Naive thymus-derived CD8-positive, alpha-beta T cell (primary cell): ENCODE measurements around the gene SAMD10. TPM values are rescaled to one million over a fixed set of nuclear protein-coding genes. Genes with fewer than 3 reads are reported as not detected.

Experiments
- ATAC-seq, 2 donors: fragments of 150-1000 bp; cut with Tn5 transposase in 1 of 2; sonication (Bioruptor Pico), chemical (Tn5 transposase) in 1 of 2; 1 replicate in 1 of 2; 2 replicates in 1 of 2; pipeline ENCODE4 v1.10.0; 2021; ENCODE audit warnings: mild to moderate bottlenecking in 2 of 2, moderate library complexity in 2 of 2
- POLR2A ChIA-PET: fragments of 350-600 bp; sonication (Branson Sonifier 250); formaldehyde crosslinking; loops from one replicate; lab custom pipeline; 2021; ENCODE audit warnings: antibody characterized with exemption; lab: Charles Lee
- DNase-seq, 10 donors: peaks; one replicate each; pipeline versions ENCODE4 v3.0.0 to v3.0.0-alpha.2; 2020 to 2022
- H3K27ac Mint-ChIP-seq, 10 donors: one replicate each; pipeline ENCODE4 v1.8.0; 2020 to 2022; ENCODE audit warnings: mild to moderate bottlenecking in 10 of 10, mixed read lengths in 10 of 10, moderate library complexity in 4 of 10, inconsistent platforms in 1 of 10
- H3K27me3 Mint-ChIP-seq, 5 donors: one replicate each; pipeline ENCODE4 v1.8.0; 2021 to 2022; ENCODE audit warnings: mixed read lengths in 5 of 5
- H3K36me3 Mint-ChIP-seq, 3 donors: one replicate each; pipeline ENCODE4 v1.8.0; 2020 to 2022; ENCODE audit warnings: mixed read lengths in 3 of 3, mild to moderate bottlenecking in 2 of 3, inconsistent platforms in 1 of 3
- H3K4me1 Mint-ChIP-seq, 4 donors: one replicate each; pipeline ENCODE4 v1.8.0; 2021 to 2022; ENCODE audit warnings: mixed read lengths in 4 of 4
- H3K4me3 Mint-ChIP-seq, 10 donors: one replicate each; pipeline ENCODE4 v1.8.0; 2020 to 2022; ENCODE audit warnings: mild to moderate bottlenecking in 10 of 10, mixed read lengths in 10 of 10, moderate library complexity in 6 of 10, inconsistent platforms in 1 of 10
- H3K9me3 Mint-ChIP-seq, 9 donors: one replicate each; pipeline ENCODE4 v1.8.0; 2020 to 2022; ENCODE audit warnings: mixed read lengths in 9 of 9, mild to moderate bottlenecking in 3 of 9, inconsistent platforms in 1 of 9, moderate library complexity in 1 of 9
- polyA plus RNA-seq, 3 donors: library from polyadenylated mRNA; unstranded; fragments of 300-500 nt; fragmentation: Illumina TruSeq; gene quantifications; one replicate each; pipeline ENCODE4 v1.2.3, GENCODE V29; 2021
- total RNA-seq, 8 experiments: library from RNA in 2 of 8; stranded (reverse) in 2 of 8; gene quantifications; one replicate each; pipeline ENCODE4 v1.2.3 and lab custom pipeline; 2021 to 2026

The SAMD10 gene
- total and polyA plus RNA-seq, 5 experiments from 2014 or later = 7.4 to 15.4 (median 8.9) TPM

GRCh38 chr20:63941282-63942081 lies 38.0 kb downstream of the SAMD10 start:
- Mint-ChIP-seq H3K9me3 (peaks cover 0 to 2% (median 0%) of the 10 kb centered on the region in 9 donors), H3K4me3 (peak overlapping the region in 8 of 10 donors; percentile 28 to 77 (median 51)), H3K27ac (peak overlapping the region in 9 of 10 donors; percentile 37 to 92 (median 85)), H3K4me1 (peaks cover 9 to 36% (median 19%) of the 10 kb centered on the region in 4 donors), H3K27me3 (no peaks in the 10 kb centered on the region), H3K36me3 (peaks cover 0 to 24% (median 0%) of the 10 kb centered on the region in 3 donors)
- POLR2A ChIA-PET = interaction anchor here (1.0 to 2.2 kb wide), 2 partner anchors 10 to 17 kb away, joined by 3 to 7 read pairs; no protein-coding TSS in a partner anchor
- ATAC-seq (peak; percentile 69 to 85), DNase-seq (peak; percentile 43 to 92 (median 72))

DNA sequence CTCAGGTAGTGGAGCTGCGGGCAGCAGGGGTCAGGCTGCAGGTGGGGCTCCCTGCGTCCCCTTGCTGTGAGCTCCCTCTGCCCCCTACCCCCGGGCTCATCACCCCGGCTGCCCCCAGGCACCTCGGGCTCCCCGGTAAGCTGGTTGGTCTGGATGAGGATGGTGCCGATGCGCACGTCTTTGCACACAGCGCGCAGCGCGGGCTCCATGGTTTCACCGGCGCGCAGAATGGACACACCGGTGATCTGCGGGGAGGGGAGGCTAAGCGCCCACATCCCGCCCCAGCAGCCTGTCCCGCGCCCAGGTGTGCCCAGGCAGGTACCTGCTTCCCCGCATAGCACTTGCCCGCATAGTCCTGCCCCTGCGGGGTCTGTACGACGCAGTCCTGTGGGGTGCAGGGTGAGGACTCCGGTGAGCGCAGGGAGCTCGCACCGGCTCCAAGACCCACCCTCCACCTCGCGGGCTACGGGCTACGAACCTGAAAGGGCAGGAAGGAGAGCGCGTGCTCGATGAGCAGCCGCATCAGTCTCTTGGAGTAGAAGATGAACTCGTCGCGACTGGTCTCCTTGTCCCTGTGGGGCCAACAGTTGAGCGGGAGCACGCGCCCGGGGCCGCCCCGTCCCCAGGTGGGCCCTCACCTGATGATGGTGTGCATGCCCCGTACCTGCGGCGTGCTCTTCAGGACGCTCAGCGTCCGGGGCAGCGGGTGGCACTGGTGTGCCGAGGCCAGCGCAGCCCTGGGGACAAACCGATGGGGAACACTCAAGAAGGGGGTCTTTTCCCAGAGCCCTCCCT lies 38.8 kb downstream of the SAMD10 start:
- POLR2A ChIA-PET = interaction anchor here (0.6 to 2.2 kb wide), 3 partner anchors 11 to 301 kb away, joined by 3 to 7 read pairs (median 3); partner anchors contain the start of gene UCKL1
- DNase-seq (peak in 1 of 10 donors; percentile 59), ATAC-seq (peak in 1 of 2 donors; percentile 4)
- peaks cover 0 to 29% (median 0%) of the 10 kb centered on the region in 3 donors for H3K36me3 Mint-ChIP-seq
- H3K4me1 Mint-ChIP-seq = peaks cover 9 to 36% (median 18%) of the 10 kb centered on the region in 4 donors
- peaks cover 0 to 2% (median 0%) of the 10 kb centered on the region in 9 donors for H3K9me3 Mint-ChIP-seq
- H3K4me3 Mint-ChIP-seq = peak overlapping the region in 5 of 10 donors; percentile 15 to 77 (median 54)
- peak overlapping the region in 5 of 10 donors; percentile 15 to 92 (median 72) for H3K27ac Mint-ChIP-seq
- H3K27me3 Mint-ChIP-seq = no peaks in the 10 kb centered on the region

DNA sequence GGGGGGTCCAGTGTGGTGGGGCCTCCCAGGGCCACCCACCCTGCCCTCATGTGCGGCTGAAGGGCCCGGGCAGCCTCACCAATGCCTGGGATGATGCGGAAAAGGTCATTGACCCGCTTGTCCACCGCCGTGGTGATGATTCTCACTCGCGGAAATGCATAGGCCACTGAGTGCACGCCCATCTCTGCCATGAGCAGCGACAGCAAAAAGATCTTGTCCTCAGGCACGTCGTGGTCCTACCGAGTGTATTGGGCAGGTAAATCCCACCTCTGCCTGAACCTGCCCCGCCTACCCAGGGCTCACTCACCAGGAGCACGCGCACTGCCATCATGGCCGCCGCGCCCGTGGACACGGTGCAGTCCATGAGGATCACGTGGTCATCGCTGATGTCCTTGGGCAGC lies 39.4 kb downstream of the SAMD10 start:
- peak in 1 of 10 donors; percentile 60 for DNase-seq
- peak overlapping the region in 1 of 10 donors; percentile 40 for H3K27ac Mint-ChIP-seq
- ATAC-seq = no peak
- H3K9me3 Mint-ChIP-seq = peaks cover 0 to 2% (median 0%) of the 10 kb centered on the region in 9 donors
- POLR2A ChIA-PET = interaction anchor here (0.6 to 1.6 kb wide), 4 partner anchors 12 to 301 kb away, joined by 3 to 4 read pairs (median 3); partner anchors contain the start of genes PRPF6 and UCKL1
- H3K27me3 Mint-ChIP-seq = no peaks in the 10 kb centered on the region
- no peak overlapping the region for H3K4me3 Mint-ChIP-seq
- peaks cover 9 to 30% (median 17%) of the 10 kb centered on the region in 4 donors for H3K4me1 Mint-ChIP-seq
- peaks cover 0 to 28% (median 0%) of the 10 kb centered on the region in 3 donors for H3K36me3 Mint-ChIP-seq

GRCh38 chr20:63939061-63939935 lies 40.1 kb downstream of the SAMD10 start:
- ATAC-seq = peak in 1 of 2 donors; percentile 14
- POLR2A ChIA-PET = interaction anchor here (0.7 to 1.6 kb wide), 4 partner anchors 13 to 41 kb away, joined by 3 to 4 read pairs (median 3); partner anchors contain the start of genes PRPF6 and UCKL1

DNA sequence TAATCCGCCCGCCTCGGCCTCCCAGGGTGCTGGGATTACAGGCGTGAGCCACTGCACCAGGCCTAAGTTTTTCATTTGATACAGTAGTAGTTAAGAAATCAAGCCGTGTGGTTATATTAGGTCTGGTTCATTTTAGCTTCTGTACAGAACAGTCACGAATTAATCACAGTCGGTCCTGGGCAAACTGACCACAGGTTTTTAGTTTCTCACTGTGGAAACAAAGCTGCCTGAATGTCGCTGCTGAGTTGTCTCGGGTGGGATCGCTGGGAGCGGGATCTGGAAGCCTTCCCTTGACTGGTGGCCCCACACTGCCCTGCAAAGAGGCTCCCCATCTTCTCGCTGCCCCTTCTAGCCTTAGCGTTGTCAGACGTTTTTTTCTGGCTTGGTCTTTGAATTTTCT lies 41.8 kb downstream of the SAMD10 start:
- ATAC-seq (no peak), DNase-seq (no peak)
- Mint-ChIP-seq H3K9me3 (peaks cover 0 to 2% (median 0%) of the 10 kb centered on the region in 9 donors), H3K4me1 (peaks cover 9 to 30% (median 19%) of the 10 kb centered on the region in 4 donors), H3K36me3 (peaks cover 0 to 36% (median 0%) of the 10 kb centered on the region in 3 donors), H3K4me3 (no peak overlapping the region), H3K27me3 (no peaks in the 10 kb centered on the region), H3K27ac (peak overlapping the region in 3 of 10 donors; percentile 43 to 76 (median 57))
- POLR2A ChIA-PET = no interaction called here

More at GRCh38 chr20:63939061-63939935, 40.1 kb downstream of the SAMD10 start:
- no peaks in the 10 kb centered on the region for H3K27me3 Mint-ChIP-seq
- H3K27ac Mint-ChIP-seq = peak overlapping the region in 1 of 10 donors; percentile 27
- peaks cover 9 to 31% (median 21%) of the 10 kb centered on the region in 4 donors for H3K4me1 Mint-ChIP-seq
- DNase-seq = no peak
- H3K9me3 Mint-ChIP-seq = peaks cover 0 to 2% (median 0%) of the 10 kb centered on the region in 9 donors
- peaks cover 0 to 33% (median 0%) of the 10 kb centered on the region in 3 donors for H3K36me3 Mint-ChIP-seq
- no peak overlapping the region for H3K4me3 Mint-ChIP-seq

GRCh38 chr20:63935447-63935846 lies 44.0 kb downstream of the SAMD10 start:
- DNase-seq = no peak
- no peak for ATAC-seq

DNA sequence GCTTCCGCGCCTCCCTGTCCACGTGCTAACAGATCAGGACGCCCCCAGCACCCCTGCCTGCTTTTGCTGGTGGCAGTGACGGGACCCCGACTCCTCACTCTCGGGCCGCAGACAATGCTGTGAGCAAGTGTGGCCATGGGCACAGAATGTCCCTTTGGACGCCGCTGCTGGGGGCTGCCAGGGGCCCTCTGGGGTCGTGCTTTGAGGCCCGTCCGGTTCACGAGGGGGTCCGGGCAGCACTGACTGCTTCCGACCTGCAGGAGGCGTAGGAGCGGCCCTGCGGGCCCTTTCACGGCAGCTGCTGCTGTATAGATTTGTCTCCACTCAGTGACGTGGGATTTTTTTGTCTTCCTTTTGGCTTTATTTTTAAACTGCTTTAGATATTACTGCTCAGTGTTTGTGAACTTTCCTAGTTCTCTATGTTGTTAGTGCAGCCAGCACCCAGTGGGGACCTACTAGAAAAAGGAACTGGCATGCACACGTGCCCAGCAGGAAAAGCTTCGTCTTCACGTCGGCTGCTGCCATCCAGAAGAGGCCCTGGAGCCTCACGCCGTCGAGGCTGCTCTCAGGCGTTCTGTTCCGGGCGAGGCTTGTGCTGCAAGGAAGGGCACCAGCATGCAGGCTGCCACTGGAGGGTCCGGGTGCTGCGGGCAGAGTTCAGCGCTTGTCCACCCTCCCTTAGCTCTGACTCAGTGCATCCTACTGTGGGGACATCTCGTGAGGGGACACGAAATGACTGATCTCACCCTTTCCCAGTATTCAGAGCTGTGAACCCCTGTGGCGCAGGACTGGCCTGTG lies 45.0 kb downstream of the SAMD10 start:
- H3K36me3 Mint-ChIP-seq = peaks cover 0 to 58% (median 9%) of the 10 kb centered on the region in 3 donors
- no peaks in the 10 kb centered on the region for H3K27me3 Mint-ChIP-seq
- POLR2A ChIA-PET = interaction anchor here (0.6 kb wide), 1 partner anchor 1632 kb away, joined by 3 read pairs; no protein-coding TSS in a partner anchor
- ATAC-seq (peak in 1 of 2 donors; percentile 50), DNase-seq (no peak)
- H3K9me3 Mint-ChIP-seq = no peaks in the 10 kb centered on the region
- H3K4me1 Mint-ChIP-seq = peaks cover 0 to 12% (median 4%) of the 10 kb centered on the region in 4 donors
- peak overlapping the region in 4 of 10 donors; percentile 48 to 62 (median 56) for H3K27ac Mint-ChIP-seq
- no peak overlapping the region for H3K4me3 Mint-ChIP-seq

More at GRCh38 chr20:63935447-63935846, 44.0 kb downstream of the SAMD10 start:
- Mint-ChIP-seq H3K36me3 (peaks cover 0 to 54% (median 4%) of the 10 kb centered on the region in 3 donors), H3K9me3 (no peaks in the 10 kb centered on the region), H3K4me1 (peaks cover 0 to 12% (median 4%) of the 10 kb centered on the region in 4 donors), H3K27me3 (no peaks in the 10 kb centered on the region), H3K27ac (no peak overlapping the region), H3K4me3 (no peak overlapping the region)
- POLR2A ChIA-PET = interaction anchor here (0.6 kb wide), 1 partner anchor 1633 kb away, joined by 3 read pairs; no protein-coding TSS in a partner anchor

DNA sequence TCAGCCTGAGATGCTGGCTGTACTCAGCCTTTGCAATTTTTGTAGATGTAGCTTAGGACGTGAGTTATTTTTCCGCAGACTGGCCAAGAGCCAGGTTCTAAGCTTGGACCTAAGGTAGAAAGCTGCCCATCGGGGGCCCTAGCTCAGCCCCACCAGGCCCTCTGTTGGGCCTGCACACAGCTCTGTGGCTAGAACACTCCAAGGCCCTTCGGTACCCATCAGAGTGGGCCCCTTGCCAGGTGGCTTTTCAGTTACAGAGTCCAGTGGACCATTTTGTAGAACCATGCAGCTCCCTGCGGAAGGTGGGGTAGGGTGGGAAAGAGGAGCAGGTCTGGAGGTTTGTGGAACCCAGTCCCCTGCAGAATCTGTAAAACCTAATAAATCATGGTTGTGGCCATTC lies 45.8 kb downstream of the SAMD10 start:
- H3K27me3 Mint-ChIP-seq = no peaks in the 10 kb centered on the region
- no peak overlapping the region for H3K4me3 Mint-ChIP-seq
- H3K4me1 Mint-ChIP-seq = peaks cover 0 to 12% (median 5%) of the 10 kb centered on the region in 4 donors
- peaks cover 0 to 65% (median 9%) of the 10 kb centered on the region in 3 donors for H3K36me3 Mint-ChIP-seq
- H3K27ac Mint-ChIP-seq = no peak overlapping the region
- ATAC-seq (no peak), DNase-seq (no peak)
- POLR2A ChIA-PET = interaction anchor here (1.6 kb wide), 1 partner anchor 10 kb away, joined by 4 read pairs; no protein-coding TSS in a partner anchor
- no peaks in the 10 kb centered on the region for H3K9me3 Mint-ChIP-seq

DNA sequence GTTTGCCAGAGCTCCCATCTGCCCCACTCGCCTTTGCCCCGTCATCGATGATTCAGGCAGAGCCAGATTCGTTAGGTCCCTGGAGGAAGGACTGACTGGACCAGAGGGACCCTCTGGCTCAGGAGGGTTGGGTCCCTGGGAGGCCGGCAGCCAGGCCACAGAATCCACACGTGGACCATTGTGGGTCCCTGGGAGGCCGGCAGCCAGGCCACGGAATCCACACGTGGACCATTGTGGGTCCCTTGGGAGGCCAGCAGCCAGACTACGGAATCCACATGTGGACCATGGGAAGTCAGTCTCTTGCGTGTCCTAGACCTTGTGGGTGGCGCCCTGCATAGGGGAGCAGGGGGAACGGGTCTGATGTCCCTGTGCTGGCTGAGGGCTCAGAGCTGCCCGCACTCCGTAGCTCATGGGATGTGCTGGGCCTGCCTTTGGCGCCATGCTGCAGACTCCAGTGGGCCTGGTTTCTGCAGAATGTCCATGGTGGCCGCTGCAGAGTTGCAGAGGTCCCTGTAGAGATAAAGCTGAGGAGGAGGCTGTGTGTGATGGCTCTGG lies 46.8 kb downstream of the SAMD10 start:
- Mint-ChIP-seq H3K36me3 (peaks cover 0 to 70% (median 13%) of the 10 kb centered on the region in 3 donors), H3K27ac (peak overlapping the region in 1 of 10 donors; percentile 44), H3K27me3 (no peaks in the 10 kb centered on the region), H3K4me3 (no peak overlapping the region), H3K9me3 (no peaks in the 10 kb centered on the region), H3K4me1 (peaks cover 0 to 12% (median 5%) of the 10 kb centered on the region in 4 donors)
- ATAC-seq (no peak), DNase-seq (peak in 1 of 10 donors; percentile 37)
- POLR2A ChIA-PET = interaction anchor here (1.6 kb wide), 1 partner anchor 9 kb away, joined by 4 read pairs; no protein-coding TSS in a partner anchor

GRCh38 chr20:63931735-63932134 lies 47.7 kb downstream of the SAMD10 start:
- Mint-ChIP-seq H3K4me1 (peaks cover 2 to 16% (median 7%) of the 10 kb centered on the region in 4 donors), H3K4me3 (no peak overlapping the region), H3K36me3 (peaks cover 0 to 77% (median 13%) of the 10 kb centered on the region in 3 donors), H3K27me3 (no peaks in the 10 kb centered on the region), H3K27ac (peak overlapping the region in 2 of 10 donors; percentile 25 to 80), H3K9me3 (no peaks in the 10 kb centered on the region)
- ATAC-seq (no peak), DNase-seq (peak in 1 of 10 donors; percentile 44)
- POLR2A ChIA-PET = no interaction called here
